AG09309 (cell line): ENCODE measurements around the gene SLC12A9.
"Not testable (repeated sequence)": the region's sequence is repeated elsewhere in the genome, so short reads cannot be mapped to it uniquely, and the experiment has no call there.

Source experiments
- DNase-seq: peaks from one replicate; pipeline ENCODE4 v3.0.0-alpha.2; 2010; ENCODE audit warnings: low read depth
- H3K4me3 ChIP-seq: 2 replicates; pipeline ENCODE4 v1.5.1; 2011; ENCODE audit warnings: mild to moderate bottlenecking, low read depth, low read length, moderate library complexity; ENCODE audit not compliant: control insufficient read depth
- TF ChIP-seq, protein P1 (sequence below): IDR thresholded peaks from 2 replicates; pipeline ENCODE4 v1.5.1; 2011; ENCODE audit warnings: mild to moderate bottlenecking, low read depth, low read length, inconsistent platforms; ENCODE audit not compliant: insufficient read depth, control insufficient read depth; ENCODE audit errors: missing control alignments

SLC12A9 gene

DNA sequence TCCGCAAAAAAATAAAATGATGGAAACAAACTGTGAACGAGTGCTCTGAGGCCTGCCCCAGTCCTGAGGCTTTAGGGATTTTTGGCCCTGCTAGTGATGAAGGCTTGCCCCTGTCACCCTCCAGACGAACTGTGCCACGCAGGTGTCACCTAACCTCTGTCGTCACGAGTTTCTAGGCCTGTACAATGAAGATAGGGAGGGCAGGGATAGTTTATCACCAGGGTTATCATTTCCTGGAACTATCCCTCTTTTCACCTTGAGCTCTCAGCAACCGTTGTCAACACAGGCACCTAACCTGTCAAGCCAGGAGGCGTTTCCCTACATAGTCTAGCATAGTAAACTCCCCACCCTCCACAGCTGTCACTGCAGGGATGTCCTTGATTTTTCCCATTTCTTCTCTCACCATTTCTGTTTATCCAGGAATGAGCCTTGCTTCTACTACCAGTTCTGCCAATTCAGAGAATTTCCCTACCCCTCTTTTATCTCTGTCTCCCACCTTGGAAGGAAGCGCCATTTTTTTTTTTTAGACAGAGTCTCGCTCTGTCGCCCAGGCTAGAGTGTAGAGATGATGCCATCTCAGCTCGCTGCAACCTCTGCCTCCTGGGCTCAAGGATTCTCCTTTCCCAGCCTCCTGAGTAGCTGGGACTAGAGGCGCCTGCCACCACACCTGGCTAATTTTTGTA, 45.4 kb downstream of the SLC12A9 start:
- H3K4me3 ChIP-seq, result no peak overlapping the region
- no peak for DNase-seq
- TF ChIP-seq, protein P1, sequence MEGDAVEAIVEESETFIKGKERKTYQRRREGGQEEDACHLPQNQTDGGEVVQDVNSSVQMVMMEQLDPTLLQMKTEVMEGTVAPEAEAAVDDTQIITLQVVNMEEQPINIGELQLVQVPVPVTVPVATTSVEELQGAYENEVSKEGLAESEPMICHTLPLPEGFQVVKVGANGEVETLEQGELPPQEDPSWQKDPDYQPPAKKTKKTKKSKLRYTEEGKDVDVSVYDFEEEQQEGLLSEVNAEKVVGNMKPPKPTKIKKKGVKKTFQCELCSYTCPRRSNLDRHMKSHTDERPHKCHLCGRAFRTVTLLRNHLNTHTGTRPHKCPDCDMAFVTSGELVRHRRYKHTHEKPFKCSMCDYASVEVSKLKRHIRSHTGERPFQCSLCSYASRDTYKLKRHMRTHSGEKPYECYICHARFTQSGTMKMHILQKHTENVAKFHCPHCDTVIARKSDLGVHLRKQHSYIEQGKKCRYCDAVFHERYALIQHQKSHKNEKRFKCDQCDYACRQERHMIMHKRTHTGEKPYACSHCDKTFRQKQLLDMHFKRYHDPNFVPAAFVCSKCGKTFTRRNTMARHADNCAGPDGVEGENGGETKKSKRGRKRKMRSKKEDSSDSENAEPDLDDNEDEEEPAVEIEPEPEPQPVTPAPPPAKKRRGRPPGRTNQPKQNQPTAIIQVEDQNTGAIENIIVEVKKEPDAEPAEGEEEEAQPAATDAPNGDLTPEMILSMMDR, result no peak

DNA sequence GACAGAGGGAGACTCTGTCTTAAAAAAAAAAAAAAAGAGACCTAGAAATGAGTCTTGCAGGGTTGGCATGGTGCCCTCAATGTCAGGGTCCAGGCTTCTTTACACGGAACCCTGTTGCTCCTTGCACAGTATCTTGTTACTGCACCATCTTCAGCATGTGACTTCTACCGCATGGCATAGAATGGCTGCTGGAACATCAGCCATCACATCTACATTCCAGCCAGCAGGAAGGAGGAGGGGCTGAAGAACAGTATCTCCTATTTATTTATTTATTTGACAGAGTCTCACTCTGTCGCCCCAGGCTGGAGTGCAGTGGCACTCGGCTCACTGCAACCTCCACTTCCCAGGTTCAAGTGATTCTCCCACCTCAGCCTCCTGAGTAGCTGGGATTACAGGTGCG, 46.9 kb downstream of the SLC12A9 start:
- DNase-seq, result no peak
- TF ChIP-seq, protein P1, result no peak
- no peak overlapping the region for H3K4me3 ChIP-seq

DNA sequence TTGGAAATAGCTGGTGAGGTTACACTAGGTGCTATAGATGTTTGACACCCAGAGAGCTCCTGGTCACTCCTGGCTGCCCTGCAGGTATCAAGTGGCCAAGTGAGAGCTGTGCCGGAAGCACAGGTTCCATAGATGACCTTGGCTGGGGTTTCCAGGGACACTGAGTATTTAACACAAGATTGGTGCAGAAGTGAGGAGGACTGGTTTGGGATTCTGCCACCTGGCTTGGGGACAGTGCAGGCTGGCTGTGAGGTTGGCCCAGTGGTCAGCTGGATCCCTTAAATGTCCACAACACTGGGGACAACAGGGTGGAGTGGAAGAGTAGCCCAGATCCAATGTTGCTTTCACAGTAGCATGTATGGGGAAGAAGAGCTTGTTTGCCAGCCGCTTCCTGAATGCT, 48.5 kb downstream of the SLC12A9 start:
- no peak overlapping the region for H3K4me3 ChIP-seq
- TF ChIP-seq, protein P1, result no peak
- no peak for DNase-seq

DNA sequence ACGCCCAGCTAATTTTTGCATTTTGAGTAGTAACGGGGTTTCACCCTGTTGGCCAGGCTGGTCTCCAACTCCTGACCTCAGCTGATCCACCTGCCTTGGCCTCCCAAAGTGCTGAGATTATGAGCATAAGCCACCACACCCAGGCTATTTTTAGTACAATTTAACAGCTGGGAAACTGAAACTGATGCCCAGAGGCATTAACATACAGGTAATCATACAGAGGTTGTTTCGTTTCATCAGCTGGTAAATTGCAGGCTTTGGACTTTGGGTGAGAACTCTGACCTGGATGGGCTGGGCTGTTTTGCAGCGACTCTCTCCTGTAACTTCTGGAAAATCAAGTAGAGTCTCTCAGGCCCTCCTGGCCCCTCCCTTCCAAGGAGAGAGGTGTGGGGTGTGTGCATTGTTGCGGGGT, 49.4 kb downstream of the SLC12A9 start:
- no peak for DNase-seq
- TF ChIP-seq, protein P1, result no peak
- no peak overlapping the region for H3K4me3 ChIP-seq

DNA sequence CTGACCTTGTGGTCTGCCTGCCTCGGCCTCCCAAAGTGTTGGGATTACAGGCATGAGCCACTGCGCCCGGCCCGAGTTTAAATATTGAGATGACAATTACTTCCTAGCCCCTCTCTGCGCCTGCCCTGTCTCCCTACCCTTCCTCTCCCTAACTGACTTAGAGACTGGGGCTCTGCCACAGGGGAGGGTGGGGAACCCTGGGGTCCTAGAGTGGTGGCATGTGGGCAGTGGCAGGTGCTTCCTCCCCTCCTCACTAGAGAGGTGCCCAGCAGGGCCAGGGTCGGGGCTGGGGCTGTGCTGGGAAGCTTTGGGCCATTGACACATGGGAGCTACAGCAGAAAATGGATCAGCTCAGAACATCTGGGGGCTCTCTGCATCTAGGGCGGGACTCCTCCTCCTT, 50.1 kb downstream of the SLC12A9 start:
- H3K4me3 ChIP-seq, result no peak overlapping the region
- DNase-seq, result no peak
- TF ChIP-seq, protein P1, result no peak

DNA sequence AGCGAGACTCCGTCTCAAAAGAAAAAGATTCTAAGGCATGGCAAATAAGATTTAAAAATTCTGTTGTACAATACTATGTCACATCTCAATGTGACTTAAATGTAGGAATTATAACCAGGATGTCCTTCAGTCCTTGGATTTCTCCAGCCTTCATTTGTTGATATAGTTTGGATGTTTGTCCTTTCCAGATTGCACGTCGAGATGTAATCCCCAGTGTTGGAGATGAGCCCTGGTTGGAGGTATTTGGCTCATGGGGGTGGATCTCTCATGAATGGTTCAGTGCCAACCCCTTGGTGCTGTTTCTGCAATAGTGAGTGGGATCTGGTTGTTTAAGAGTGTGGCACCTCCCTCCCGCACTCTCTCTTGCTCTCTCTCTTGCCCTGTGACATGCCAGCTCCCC, 56.0 kb downstream of the SLC12A9 start:
- no peak for DNase-seq
- TF ChIP-seq, protein P1, result no peak
- no peak overlapping the region for H3K4me3 ChIP-seq

DNA sequence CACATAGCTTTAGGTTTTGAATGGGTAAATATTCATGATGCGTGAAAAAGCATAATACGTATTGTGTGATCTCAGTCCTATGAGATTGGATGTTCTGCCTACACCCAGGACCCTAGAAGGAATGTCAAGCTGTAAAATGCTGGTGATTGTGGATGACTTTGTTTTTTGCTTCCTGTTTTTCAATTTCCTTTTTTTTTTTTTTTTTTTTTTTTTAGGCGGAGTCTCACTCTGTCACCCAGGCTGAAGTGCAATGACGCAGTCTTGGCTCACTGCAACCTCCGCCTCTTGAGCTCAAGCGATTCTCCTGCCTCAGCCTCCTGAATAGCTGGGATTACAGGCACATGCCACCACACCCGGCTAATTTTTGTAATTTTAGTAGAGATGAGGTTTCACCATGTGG, 57.9 kb downstream of the SLC12A9 start:
- H3K4me3 ChIP-seq, DNase-seq: not testable (repeated sequence)
